ENCODE measurements around the gene AGO4. TPM values are rescaled to one million over a fixed set of nuclear protein-coding genes. Genes with fewer than 3 reads are reported as not detected.
A peak's percentile ranks its signal among the peaks of the same experiment; 100 is the strongest.
"Not testable (repeated sequence)": the region's sequence is repeated elsewhere in the genome, so short reads cannot be mapped to it uniquely, and the experiment has no call there.

Gene AGO4
- total RNA-seq, 1 donor = 13.8 TPM

DNA sequence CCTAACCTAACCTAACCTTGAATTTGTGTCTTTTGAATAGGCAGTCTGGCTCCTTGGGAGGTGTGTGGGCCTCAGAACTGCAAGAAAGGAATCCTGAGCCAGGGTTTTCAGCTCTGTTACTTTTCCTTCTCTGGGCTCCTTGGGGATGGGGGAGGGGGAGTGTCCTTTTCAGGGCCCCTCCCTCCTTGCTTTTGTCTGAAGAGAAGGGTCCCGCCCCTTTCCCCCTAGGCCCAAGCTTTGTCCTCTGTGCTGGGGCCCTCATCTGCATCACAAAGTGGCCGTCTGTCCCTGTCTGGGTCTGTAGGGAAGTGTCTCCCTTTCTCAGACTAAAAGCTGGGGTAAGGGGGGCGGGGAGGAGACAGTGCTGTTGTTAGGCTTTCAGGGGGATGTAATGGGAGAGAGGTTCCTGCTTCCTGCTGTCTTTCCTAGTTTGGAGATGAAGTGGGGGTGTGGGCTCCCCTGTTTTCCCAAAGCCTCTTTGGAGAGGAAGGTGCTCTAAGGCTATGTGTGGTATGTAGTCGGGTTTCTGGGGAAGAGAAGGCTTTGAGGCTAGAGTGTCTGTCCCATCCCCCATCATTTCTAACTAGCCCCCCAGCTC is 78.2 kb downstream of the AGO4 start:
- TF ChIP-seq, protein P1, sequence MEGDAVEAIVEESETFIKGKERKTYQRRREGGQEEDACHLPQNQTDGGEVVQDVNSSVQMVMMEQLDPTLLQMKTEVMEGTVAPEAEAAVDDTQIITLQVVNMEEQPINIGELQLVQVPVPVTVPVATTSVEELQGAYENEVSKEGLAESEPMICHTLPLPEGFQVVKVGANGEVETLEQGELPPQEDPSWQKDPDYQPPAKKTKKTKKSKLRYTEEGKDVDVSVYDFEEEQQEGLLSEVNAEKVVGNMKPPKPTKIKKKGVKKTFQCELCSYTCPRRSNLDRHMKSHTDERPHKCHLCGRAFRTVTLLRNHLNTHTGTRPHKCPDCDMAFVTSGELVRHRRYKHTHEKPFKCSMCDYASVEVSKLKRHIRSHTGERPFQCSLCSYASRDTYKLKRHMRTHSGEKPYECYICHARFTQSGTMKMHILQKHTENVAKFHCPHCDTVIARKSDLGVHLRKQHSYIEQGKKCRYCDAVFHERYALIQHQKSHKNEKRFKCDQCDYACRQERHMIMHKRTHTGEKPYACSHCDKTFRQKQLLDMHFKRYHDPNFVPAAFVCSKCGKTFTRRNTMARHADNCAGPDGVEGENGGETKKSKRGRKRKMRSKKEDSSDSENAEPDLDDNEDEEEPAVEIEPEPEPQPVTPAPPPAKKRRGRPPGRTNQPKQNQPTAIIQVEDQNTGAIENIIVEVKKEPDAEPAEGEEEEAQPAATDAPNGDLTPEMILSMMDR (IDR thresholded peaks at IDR 0.05; ENCODE audit: insufficient read depth, low read depth, low read length) = no peak
- DNase-seq (ENCODE audit: low read depth) = no peak
- H3K4me3 ChIP-seq (ENCODE audit: low read depth, low read length) = no peak overlapping the region

DNA sequence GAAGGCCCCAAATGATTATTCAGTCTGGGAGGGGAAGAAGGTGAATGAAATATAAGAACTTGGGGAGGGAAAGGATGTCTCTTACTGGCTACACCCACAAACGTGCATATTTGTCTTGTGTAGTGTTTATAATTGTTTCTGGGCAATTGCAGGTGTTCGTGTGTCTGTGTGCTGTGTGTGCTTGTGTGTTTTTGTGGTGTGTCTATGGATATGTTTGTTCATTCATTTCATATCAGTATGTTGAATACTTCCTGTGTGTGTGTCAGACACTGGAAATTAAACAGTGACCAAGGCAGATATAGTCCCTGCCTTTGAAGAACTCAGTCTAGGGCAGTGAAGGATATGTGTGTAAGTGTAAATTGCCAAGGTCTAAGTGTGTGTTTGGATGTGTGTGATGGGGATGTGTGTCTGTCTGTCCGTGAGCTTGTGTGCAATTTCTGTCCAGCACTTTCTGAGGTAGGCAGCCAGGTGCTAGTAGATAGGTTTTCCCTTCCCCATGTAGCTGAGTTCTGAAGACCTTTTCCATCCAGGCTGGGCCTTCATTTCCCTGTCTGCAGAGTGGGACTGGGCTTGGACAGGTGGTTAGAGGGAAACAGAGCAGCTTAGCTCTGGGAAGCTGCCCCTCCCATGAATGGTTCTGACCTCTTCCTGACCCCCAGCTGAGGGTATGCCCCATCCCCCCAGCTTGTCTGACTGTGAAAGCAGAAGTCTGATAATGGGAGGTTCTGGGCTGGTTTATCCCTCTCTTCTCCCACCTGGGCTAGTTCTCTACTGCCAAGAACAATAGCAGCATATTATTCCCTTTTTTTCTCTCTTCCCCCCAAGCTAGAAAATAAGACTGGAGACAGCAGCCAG is 79.0 kb downstream of the AGO4 start:
- TF ChIP-seq, protein P1 (IDR thresholded peaks at IDR 0.05; ENCODE audit: insufficient read depth, low read depth, low read length) = no peak
- DNase-seq (ENCODE audit: low read depth) = no peak

GRCh38 chr1:35887508-35887907 is 79.7 kb downstream of the AGO4 start:
- H3K4me3 ChIP-seq (ENCODE audit: low read depth, low read length) = no peak overlapping the region
- no peak for DNase-seq (ENCODE audit: low read depth)
- TF ChIP-seq, protein P1 (IDR thresholded peaks at IDR 0.05; ENCODE audit: insufficient read depth, low read depth, low read length) = no peak

More for the DNA sequence above, 79.0 kb downstream of the AGO4 start:
- H3K4me3 ChIP-seq (ENCODE audit: low read depth, low read length) = no peak overlapping the region

- DNase-seq (ENCODE audit: low read depth) = no peak
- no peak overlapping the region for H3K4me3 ChIP-seq (ENCODE audit: low read depth, low read length)
- TF ChIP-seq, protein P1 (IDR thresholded peaks at IDR 0.05; ENCODE audit: insufficient read depth, low read depth, low read length) = no peak
Measured at GRCh38 chr1:35888255-35888654, 80.4 kb downstream of the AGO4 start.

DNA sequence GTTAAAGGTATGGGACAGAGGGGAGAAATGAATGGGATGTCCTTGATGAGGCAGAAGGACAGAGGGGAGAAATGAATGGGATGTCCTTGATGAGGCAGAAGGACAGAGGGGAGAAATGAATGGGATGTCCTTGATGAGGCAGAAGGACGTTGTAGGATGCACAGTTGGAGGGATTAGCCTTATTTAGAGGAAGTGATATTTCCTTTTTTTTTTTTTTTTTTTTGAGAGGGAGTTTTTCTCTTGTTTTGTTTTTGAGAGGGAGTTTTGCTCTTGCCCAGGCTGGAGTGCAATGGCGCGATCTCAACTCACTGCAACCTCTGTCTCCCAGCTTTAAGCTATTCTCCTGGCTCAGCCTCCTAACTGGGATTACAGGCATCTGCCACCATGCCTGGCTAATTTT is 81.2 kb downstream of the AGO4 start:
- DNase-seq (ENCODE audit: low read depth); H3K4me3 ChIP-seq (ENCODE audit: low read depth, low read length): not testable (repeated sequence)

DNA sequence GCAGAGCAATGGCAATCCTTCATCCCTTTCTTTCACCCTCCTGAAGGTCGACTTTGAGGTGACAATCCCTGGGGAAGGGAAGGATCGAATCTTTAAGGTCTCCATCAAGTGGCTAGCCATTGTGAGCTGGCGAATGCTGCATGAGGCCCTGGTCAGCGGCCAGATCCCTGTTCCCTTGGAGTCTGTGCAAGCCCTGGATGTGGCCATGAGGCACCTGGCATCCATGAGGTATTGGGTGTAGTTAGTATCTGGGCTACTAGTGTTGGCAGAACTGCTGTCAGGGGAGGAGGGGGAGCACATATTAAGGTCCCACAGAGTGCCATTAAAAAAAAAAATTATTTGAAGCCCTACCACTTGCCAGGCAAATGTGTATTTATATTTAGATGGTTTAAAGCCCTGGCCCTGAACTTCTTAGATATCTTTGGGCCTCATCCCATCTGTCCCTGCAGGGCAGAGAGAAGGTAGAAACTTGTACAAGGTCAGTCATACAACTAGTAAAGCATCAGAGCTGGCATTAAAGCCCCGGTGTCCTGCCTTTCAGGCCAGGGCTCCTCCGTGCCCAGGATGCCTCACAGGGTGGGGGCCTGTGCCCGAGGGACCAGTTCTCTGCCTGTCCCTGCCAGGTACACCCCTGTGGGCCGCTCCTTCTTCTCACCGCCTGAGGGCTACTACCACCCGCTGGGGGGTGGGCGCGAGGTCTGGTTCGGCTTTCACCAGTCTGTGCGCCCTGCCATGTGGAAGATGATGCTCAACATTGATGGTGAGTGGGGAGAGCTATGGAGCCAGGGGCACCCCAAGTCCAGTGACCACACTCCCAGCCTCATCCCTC is 85.4 kb downstream of the AGO4 start:
- DNase-seq (ENCODE audit: low read depth) = no peak
- TF ChIP-seq, protein P1 (IDR thresholded peaks at IDR 0.05; ENCODE audit: insufficient read depth, low read depth, low read length) = no peak
- no peak overlapping the region for H3K4me3 ChIP-seq (ENCODE audit: low read depth, low read length)

DNA sequence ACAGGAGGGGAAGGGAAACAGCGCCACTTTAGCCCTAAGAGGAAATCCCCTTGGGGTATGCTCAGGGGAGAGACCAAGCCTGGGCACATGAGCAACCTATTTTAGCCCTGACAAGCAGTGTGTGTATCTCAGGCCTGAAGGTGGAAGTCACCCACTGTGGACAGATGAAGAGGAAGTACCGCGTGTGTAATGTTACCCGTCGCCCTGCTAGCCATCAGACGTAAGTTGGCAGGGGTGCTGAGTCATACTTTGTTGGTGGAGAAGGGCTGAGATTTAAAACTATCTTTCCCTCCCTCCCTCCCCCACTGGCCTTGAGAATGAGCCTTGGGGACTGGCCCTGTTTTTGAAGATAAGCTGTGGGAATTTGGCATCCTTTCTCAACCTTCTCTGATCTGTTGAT is 86.4 kb downstream of the AGO4 start:
- TF ChIP-seq, protein P1 (IDR thresholded peaks at IDR 0.05; ENCODE audit: insufficient read depth, low read depth, low read length) = no peak
- no peak overlapping the region for H3K4me3 ChIP-seq (ENCODE audit: low read depth, low read length)
- DNase-seq (ENCODE audit: low read depth) = peak; percentile 56

Measured in fibroblast of villous mesenchyme (primary cell).